ENCODE results near the gene ANKRD44. TPM values are rescaled to one million over a fixed set of nuclear protein-coding genes. Genes with fewer than 3 reads are reported as not detected.

The ANKRD44 gene
- total RNA-seq, 4 donors from 2014 or later, result 9.1 to 20.8 (median 14.9) TPM

DNA sequence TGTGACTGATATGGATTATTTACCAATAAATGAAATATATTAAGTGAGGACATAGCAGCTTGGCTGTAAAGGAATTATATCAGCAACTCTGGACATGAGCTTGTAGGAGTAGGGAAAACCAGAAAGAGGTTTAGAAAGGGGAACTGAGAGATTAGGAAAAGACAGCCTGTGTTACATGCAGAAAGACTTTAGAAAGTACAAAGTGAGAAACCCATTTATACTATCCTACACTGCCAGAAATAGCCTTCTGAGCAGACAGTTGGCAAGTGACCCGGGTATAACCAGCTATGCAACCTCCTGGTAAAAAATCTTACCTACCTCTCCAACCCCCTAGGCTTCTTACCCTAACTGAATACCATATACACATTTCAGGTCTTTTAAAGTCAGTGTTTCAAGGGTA is 134.1 kb downstream of the ANKRD44 start:
- 0% methylated on average over 1 of the region's 1 CpG for WGBS, 2 donors
- intact Hi-C loops (cut with DNase I; ENCODE audit: low total_unique reads), result no loop called here
- H3K4me3 ChIP-seq (ENCODE audit: low read depth, poor library complexity, severe bottlenecking), result no peak overlapping the region

DNA sequence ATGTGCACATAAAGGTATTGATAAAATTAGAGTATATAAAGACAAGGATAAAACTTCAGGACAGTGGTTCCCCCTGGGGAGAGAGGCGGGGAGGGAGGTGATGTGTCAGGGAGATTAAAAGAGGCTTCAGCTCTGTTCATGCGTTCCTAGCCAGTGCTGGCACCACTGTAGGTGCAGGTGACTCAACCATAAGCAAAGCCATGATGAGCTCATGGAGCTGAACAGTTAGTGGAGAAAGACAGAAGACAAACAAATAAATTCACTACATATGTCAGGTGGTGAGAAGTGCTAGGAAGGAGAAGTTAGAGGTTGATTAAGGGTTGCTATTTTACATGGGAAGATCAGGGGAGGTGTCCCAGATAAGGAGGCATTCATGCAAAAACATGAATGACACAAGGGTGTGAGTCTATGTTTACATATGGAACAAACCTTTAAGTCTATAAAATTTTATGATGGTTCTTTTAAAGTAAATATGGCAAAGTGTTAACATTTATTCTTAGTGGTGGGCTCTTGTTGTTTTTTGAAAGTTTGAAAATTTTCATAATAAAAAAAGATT is 136.0 kb downstream of the ANKRD44 start:
- TF ChIP-seq POLR2A (IDR thresholded peaks at IDR 0.05), result no peak
- TF ChIP-seq, protein P1, sequence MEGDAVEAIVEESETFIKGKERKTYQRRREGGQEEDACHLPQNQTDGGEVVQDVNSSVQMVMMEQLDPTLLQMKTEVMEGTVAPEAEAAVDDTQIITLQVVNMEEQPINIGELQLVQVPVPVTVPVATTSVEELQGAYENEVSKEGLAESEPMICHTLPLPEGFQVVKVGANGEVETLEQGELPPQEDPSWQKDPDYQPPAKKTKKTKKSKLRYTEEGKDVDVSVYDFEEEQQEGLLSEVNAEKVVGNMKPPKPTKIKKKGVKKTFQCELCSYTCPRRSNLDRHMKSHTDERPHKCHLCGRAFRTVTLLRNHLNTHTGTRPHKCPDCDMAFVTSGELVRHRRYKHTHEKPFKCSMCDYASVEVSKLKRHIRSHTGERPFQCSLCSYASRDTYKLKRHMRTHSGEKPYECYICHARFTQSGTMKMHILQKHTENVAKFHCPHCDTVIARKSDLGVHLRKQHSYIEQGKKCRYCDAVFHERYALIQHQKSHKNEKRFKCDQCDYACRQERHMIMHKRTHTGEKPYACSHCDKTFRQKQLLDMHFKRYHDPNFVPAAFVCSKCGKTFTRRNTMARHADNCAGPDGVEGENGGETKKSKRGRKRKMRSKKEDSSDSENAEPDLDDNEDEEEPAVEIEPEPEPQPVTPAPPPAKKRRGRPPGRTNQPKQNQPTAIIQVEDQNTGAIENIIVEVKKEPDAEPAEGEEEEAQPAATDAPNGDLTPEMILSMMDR (IDR thresholded peaks at IDR 0.05), result no peak
- DNase-seq (ENCODE audit: low spot score in 2 of 2), result no peak
- 39 to 50% methylated on average over 2 of the region's 2 CpGs for WGBS, 2 donors
- H3K4me3 ChIP-seq (ENCODE audit: low read depth, poor library complexity, severe bottlenecking), result no peak overlapping the region
- intact Hi-C loops (cut with DNase I; ENCODE audit: low total_unique reads), result no loop called here

More for the DNA sequence above, 134.1 kb downstream of the ANKRD44 start:
- no peak for DNase-seq (ENCODE audit: low spot score in 2 of 2)
- TF ChIP-seq POLR2A (IDR thresholded peaks at IDR 0.05), result no peak
- TF ChIP-seq, protein P1 (IDR thresholded peaks at IDR 0.05), result no peak

GRCh38 chr2:197171582-197171981 is 139.0 kb downstream of the ANKRD44 start:
- DNase-seq (ENCODE audit: low spot score in 2 of 2), result no peak
- TF ChIP-seq POLR2A (IDR thresholded peaks at IDR 0.05), result no peak
- TF ChIP-seq, protein P1 (IDR thresholded peaks at IDR 0.05), result no peak
- intact Hi-C loops (cut with DNase I; ENCODE audit: low total_unique reads), result no loop called here
- WGBS, 2 donors, result 98% methylated on average over 4 of the region's 4 CpGs
- H3K4me3 ChIP-seq (ENCODE audit: low read depth, poor library complexity, severe bottlenecking), result no peak overlapping the region

DNA sequence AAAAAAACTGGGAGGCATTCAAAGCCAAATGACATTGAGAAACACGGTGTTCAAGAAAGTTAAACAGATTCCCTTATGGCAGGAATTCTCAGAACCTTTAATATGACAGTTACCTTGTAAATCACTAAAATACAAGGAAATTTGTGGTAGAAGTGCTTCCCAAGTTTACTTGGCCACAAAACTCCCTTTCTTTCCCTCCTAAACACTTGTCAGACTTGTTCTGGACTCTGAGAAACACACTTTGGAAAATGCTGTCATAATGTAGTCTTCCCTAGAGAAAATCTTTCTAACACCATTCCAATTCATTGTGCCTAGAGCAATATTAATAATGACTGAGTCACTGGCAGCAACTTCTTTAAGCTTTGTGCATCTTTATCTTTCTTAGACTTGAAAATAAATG is 140.4 kb downstream of the ANKRD44 start:
- WGBS, 2 donors, result 19 to 22% methylated on average over 1 of the region's 1 CpG
- no peak overlapping the region for H3K4me3 ChIP-seq (ENCODE audit: low read depth, poor library complexity, severe bottlenecking)
- DNase-seq (ENCODE audit: low spot score in 2 of 2), result no peak
- TF ChIP-seq, protein P1 (IDR thresholded peaks at IDR 0.05), result no peak
- intact Hi-C loops (cut with DNase I; ENCODE audit: low total_unique reads), result no loop called here

- peak; percentile 36 to 92 for DNase-seq (ENCODE audit: low spot score in 2 of 2)
- WGBS, 2 donors, result 56 to 67% methylated on average over 5 of the region's 5 CpGs
- TF ChIP-seq POLR2A (IDR thresholded peaks at IDR 0.05), result no peak
- no peak overlapping the region for H3K4me3 ChIP-seq (ENCODE audit: low read depth, poor library complexity, severe bottlenecking)
- intact Hi-C loops (cut with DNase I; ENCODE audit: low total_unique reads), result no loop called here
Measured at GRCh38 chr2:197168705-197169104, 141.9 kb downstream of the ANKRD44 start.

DNA sequence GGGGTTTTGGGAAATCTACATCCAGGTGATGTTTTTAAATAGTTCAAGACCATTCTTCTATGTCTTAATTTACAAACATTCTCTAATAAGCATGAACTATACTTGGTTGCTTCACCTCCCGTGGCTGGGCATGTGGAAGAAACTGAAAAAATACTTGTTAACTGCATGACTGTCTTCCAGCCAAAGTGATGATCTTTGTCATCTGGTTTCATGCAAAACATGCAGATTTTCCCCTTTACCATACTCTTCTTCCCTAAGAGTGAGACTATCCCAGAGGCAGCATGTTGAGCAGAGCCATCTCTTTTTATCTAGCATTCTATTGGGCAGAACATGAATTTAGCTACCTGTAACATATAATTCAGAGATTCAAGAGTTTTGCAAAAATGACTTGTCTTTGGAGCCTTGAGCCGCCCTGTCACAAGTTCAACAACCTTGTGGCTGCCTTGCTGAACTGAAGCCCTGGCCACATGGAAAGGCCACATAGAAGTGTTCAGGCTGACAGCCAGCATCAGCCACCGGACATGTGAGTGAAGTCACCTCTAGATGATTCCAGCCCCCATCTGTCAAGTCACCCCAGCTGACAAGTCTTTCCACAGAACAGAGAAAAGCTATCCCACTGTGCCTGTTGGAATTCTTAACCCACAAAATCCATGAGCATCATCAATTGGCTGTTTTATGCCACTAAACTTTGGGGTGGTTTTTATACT is 142.8 kb downstream of the ANKRD44 start:
- WGBS, 2 donors, result 79 to 86% methylated on average over 3 of the region's 3 CpGs
- TF ChIP-seq, protein P1 (IDR thresholded peaks at IDR 0.05), result no peak
- TF ChIP-seq POLR2A (IDR thresholded peaks at IDR 0.05), result no peak
- DNase-seq (ENCODE audit: low spot score in 2 of 2), result no peak
- H3K4me3 ChIP-seq (ENCODE audit: low read depth, poor library complexity, severe bottlenecking), result no peak overlapping the region
- intact Hi-C loops (cut with DNase I; ENCODE audit: low total_unique reads), result no loop called here
